K562 (cell line): Measurements from ENCODE around the gene RTN4. TPM values are rescaled to one million over a fixed set of nuclear protein-coding genes. Genes with fewer than 3 reads are reported as not detected.
A peak's percentile ranks its signal among the peaks of the same experiment; 100 is the strongest.

ENCODE experiments used
- CBX2 ChIP-seq: fragments of 200-600 bp; sonication (generic); IDR thresholded peaks from one replicate; pipeline ENCODE4 v1.6.1; 2012; ENCODE audit warnings: mild to moderate bottlenecking, low read length, inconsistent platforms; ENCODE audit not compliant: insufficient read depth, poor library complexity, severe bottlenecking
- ETS2 ChIP-seq: IDR thresholded peaks from 2 replicates; pipeline ENCODE4 v1.6.1; 2016; ENCODE audit warnings: borderline replicate concordance, missing genetic modification characterization, mild to moderate bottlenecking, moderate library complexity, missing compliant biosample characterization; ENCODE audit not compliant: poor library complexity, severe bottlenecking
- FOXP1 ChIP-seq: sonication (generic); formaldehyde crosslinking; IDR thresholded peaks from 2 replicates; pipeline ENCODE4 v1.8.0; 2022; ENCODE audit warnings: mild to moderate bottlenecking, missing genetic modification reagents
- HDAC6 ChIP-seq: IDR thresholded peaks from 2 replicates; pipeline ENCODE4 v1.6.1; 2012; ENCODE audit warnings: low read depth, mild to moderate bottlenecking, control low read depth, inconsistent platforms, low read length, moderate library complexity
- HDGF ChIP-seq: fragments of 450-650 bp; IDR thresholded peaks from 2 replicates; pipeline ENCODE4 v1.6.1; 2016
- HOXB6 ChIP-seq: fragments of 250-450 bp; sonication (Bioruptor Pico); IDR thresholded peaks from 2 replicates; pipeline ENCODE4 v1.5.1; 2022; ENCODE audit warnings: mild to moderate bottlenecking, borderline replicate concordance
- LARP7 ChIP-seq: fragments of 450-650 bp; IDR thresholded peaks from 2 replicates; pipeline ENCODE4 v1.6.1; 2016
- MIER1 ChIP-seq: fragments of 450-650 bp; IDR thresholded peaks from 2 replicates; pipeline ENCODE4 v1.6.1; 2016; ENCODE audit warnings: antibody characterized with exemption, mild to moderate bottlenecking, low read depth
- NFIC ChIP-seq: fragments of 450-650 bp; IDR thresholded peaks from 2 replicates; pipeline ENCODE4 v1.6.1; 2017; ENCODE audit warnings: mild to moderate bottlenecking, inconsistent platforms
- PBX2 ChIP-seq, 2 experiments: IDR thresholded peaks in 1 of 2; conservative IDR thresholded peaks in 1 of 2; 2 replicates each; pipeline ENCODE4 v1.6.1; 2016; ENCODE audit warnings: low read depth in 2 of 2, mild to moderate bottlenecking in 1 of 2, missing compliant biosample characterization in 1 of 2, missing genetic modification characterization in 1 of 2, moderate library complexity in 1 of 2
- POLR2H ChIP-seq: IDR thresholded peaks from 2 replicates; pipeline ENCODE4 v1.6.1; 2016; ENCODE audit warnings: missing genetic modification characterization, low read depth, mild to moderate bottlenecking, control low read depth, missing compliant biosample characterization, moderate library complexity
- RBBP5 ChIP-seq: fragments of 200-600 bp; sonication (generic); IDR thresholded peaks from 2 replicates; pipeline ENCODE4 v1.6.1; 2012; ENCODE audit warnings: borderline replicate concordance, mild to moderate bottlenecking, low read length, control low read depth, inconsistent platforms; ENCODE audit not compliant: insufficient read depth, poor library complexity, severe bottlenecking
- RCOR1 ChIP-seq, 2 experiments: IDR thresholded peaks; 2 replicates each; pipeline ENCODE4 v1.6.1; 2012; ENCODE audit warnings: low read depth in 2 of 2, low read length in 2 of 2, borderline replicate concordance in 1 of 2, improper control_type of control experiment in 1 of 2
- SIRT6 ChIP-seq: IDR thresholded peaks from one replicate; pipeline ENCODE4 v1.6.1; 2012; ENCODE audit warnings: low read depth, mild to moderate bottlenecking, control low read depth, inconsistent platforms, low read length, moderate library complexity
- SMC3 ChIP-seq: conservative IDR thresholded peaks from 2 replicates; pipeline ENCODE4 v1.6.1; 2011; ENCODE audit warnings: low read depth, low read length, improper control_type of control experiment; ENCODE audit not compliant: insufficient read depth
- SRF ChIP-seq, 2 experiments: fragments of 250-450, 450-650 bp in 1 of 2; sonication (Bioruptor Pico) in 1 of 2; sonication (generic) in 1 of 2; formaldehyde crosslinking; IDR thresholded peaks; 2 replicates each; pipeline versions ENCODE4 v1.5.0 to v1.5.1; 2020 to 2022; ENCODE audit warnings: mild to moderate bottlenecking in 1 of 2, missing genetic modification reagents in 1 of 2
- SRSF1 ChIP-seq: fragments of 200-400 bp; formaldehyde crosslinking; IDR thresholded peaks from 2 replicates; pipeline ENCODE4 v1.6.1; 2017; ENCODE audit warnings: mild to moderate bottlenecking, low read depth, low read length, moderate library complexity
- THRAP3 ChIP-seq: fragments of 450-650 bp; IDR thresholded peaks from 2 replicates; pipeline ENCODE4 v1.6.1; 2016; ENCODE audit warnings: mild to moderate bottlenecking, inconsistent platforms, borderline replicate concordance
- ZKSCAN3 ChIP-seq: fragments of 250-450 bp; sonication (Bioruptor Pico); IDR thresholded peaks from 2 replicates; pipeline ENCODE4 v1.4.0; 2020
- ZMIZ1 ChIP-seq, 2 experiments: fragments of 150-350 bp in 1 of 2; IDR thresholded peaks; 2 replicates each; pipeline ENCODE4 v1.6.1; 2012 to 2016; ENCODE audit warnings: low read depth in 2 of 2, low read length in 2 of 2, mild to moderate bottlenecking in 1 of 2, moderate library complexity in 1 of 2
- ZNF282 ChIP-seq: sonication (generic); formaldehyde crosslinking; IDR thresholded peaks from 2 replicates; pipeline ENCODE4 v1.8.1; 2023; ENCODE audit warnings: missing genetic modification reagents
- ZSCAN32 ChIP-seq: fragments of 450-650 bp; formaldehyde crosslinking; IDR thresholded peaks from 2 replicates; pipeline ENCODE4 v1.4.0; 2020; ENCODE audit warnings: mild to moderate bottlenecking, moderate library complexity
- polyA plus RNA-seq, 8 experiments: library from polyadenylated mRNA; depleted of rRNA in 4 of 8; stranded (reverse) in 5 of 8; unstranded in 3 of 8; fragments of >200 nt; fragmentation: Nextera tagmentation in 2 of 8; fragmentation: Illumina TruSeq in 1 of 8; extraction: Ambion mirVana in 2 of 8; extraction: Trizol in 1 of 8; gene quantifications; 2 replicates each; pipeline versions ENCODE4 v1.2.1 to v1.2.3, GENCODE V29; 2011 to 2014; ENCODE audit warnings: inconsistent platforms in 1 of 8, missing spikeins in 1 of 8
- total RNA-seq, 7 experiments: library from RNA; depleted of rRNA in 6 of 7; stranded (reverse); fragments of >200 nt in 6 of 7; fragmentation: Illumina TruSeq in 2 of 7; extraction: Trizol in 2 of 7; gene quantifications; 2 replicates each; pipeline versions ENCODE4 v1.2.1 to v1.2.3, GENCODE V29; 2011 to 2021; ENCODE audit warnings: low replicate concordance in 1 of 7

The RTN4 gene
- total and polyA plus RNA-seq, 9 of the 15 experiments (the other 6 are each of a cell fraction or from before 2014, with no cell fraction given), result 73.0 to 248 (median 116) TPM

- TF ChIP-seq SIRT6 (no peak), FOXP1 (CRISPR knock-in tag) (0 out of 2 replicates have a peak, but pooled peaks have one; percentile 27), SMC3 (no peak), RCOR1 (IDR thresholded peaks at IDR 0.05; ENCODE audit: borderline replicate concordance in 1 of 2, low read depth in 2 of 2, low read length in 2 of 2) (no peak), HOXB6 (CRISPR knock-in tag) (no peak), POLR2H (no peak; the same call in 1 of the 2 replicates), LARP7 (no peak), ZSCAN32 (CRISPR knock-in tag) (no peak), SRSF1 (no peak), NFIC (peak; percentile 25; the same call in 1 of the 2 replicates), ZMIZ1 (IDR thresholded peaks at IDR 0.05; ENCODE audit: low read depth in 2 of 2, low read length in 2 of 2) (0 out of 4 replicates have a peak, but pooled peaks of 1 of the 2 experiments have one; percentile 68), MIER1 (no peak), ETS2 (tag) (no peak), PBX2 (CRISPR knock-in tag; IDR thresholded peaks at IDR 0.05; ENCODE audit: low read depth) (no peak), PBX2 (tag; conservative IDR thresholded peaks at IDR 0.05; ENCODE audit: low read depth) (0 out of 2 replicates have a peak, but pooled peaks have one; percentile 15), HDAC6 (no peak), THRAP3 (no peak), HDGF (no peak), RBBP5 (peak; percentile 48), SRF (CRISPR knock-in tag; IDR thresholded peaks at IDR 0.05) (no peak), CBX2 (no peak), ZKSCAN3 (CRISPR knock-in tag) (no peak), ZNF282 (no peak)
These were observed 94.7 kb downstream of the RTN4 start (continued) for GRCh38 chr2:54955358-54956110.
